B cell (primary cell): ENCODE data around the gene AMBRA1.

Experiments
- CTCF ChIP-seq: fragments of 200-600 bp; IDR thresholded peaks from one replicate; pipeline ENCODE4 v1.8.0; 2022; ENCODE audit warnings: antibody characterized with exemption, mild to moderate bottlenecking
- EZH2 ChIP-seq: IDR thresholded peaks from 2 replicates; pipeline ENCODE4 v1.6.1; 2012; ENCODE audit warnings: borderline replicate concordance, low read depth, mild to moderate bottlenecking, moderate library complexity, low read length; ENCODE audit not compliant: insufficient read depth, poor library complexity, severe bottlenecking

GRCh38 chr11:46506483-46506791, 87.4 kb downstream of the AMBRA1 start:
- no peak for TF ChIP-seq CTCF
- TF ChIP-seq EZH2: no peak
